GM12892 (cell line): ENCODE measurements around the gene ADCYAP1.
"Not testable (repeated sequence)": the region's sequence is repeated elsewhere in the genome, so short reads cannot be mapped to it uniquely, and the experiment has no call there.

Experiments used
- POLR2A ChIP-seq: IDR thresholded peaks from 2 replicates; pipeline ENCODE4 v1.6.1; 2011; ENCODE audit warnings: low read depth, low read length, control low read depth
- POLR2AphosphoS5 ChIP-seq: IDR thresholded peaks from 2 replicates; pipeline ENCODE4 v1.6.1; 2011; ENCODE audit warnings: low read depth, low read length, control low read depth

GRCh38 chr18:873426-873825 is 31.2 kb upstream of the ADCYAP1 start:
- TF ChIP-seq POLR2A, POLR2AphosphoS5: not testable (repeated sequence)
